IMR-90 (cell line): ENCODE results near the gene CD300LG. TPM values are rescaled to one million over a fixed set of nuclear protein-coding genes. Genes with fewer than 3 reads are reported as not detected.
A peak's percentile ranks its signal among the peaks of the same experiment; 100 is the strongest.

Source experiments
- ATAC-seq: fragments of 200-7000 bp; cut with Tn5 transposase; 2 replicates; pipeline ENCODE4 v1.9.1; 2020; ENCODE audit warnings: low read depth, mild to moderate bottlenecking, moderate library complexity
- BruUV-seq: library from RNA; stranded (reverse); fragments of 400-500 nt; replicated peaks from 2 replicates; lab custom pipeline; 2021; lab: Mats Ljungman, UMichigan
- CTCF ChIA-PET: fragments of 300-600 bp; formaldehyde crosslinking; extraction: SDS; loops from one replicate; lab custom pipeline; 2021; ENCODE audit warnings: antibody characterized with exemption; lab: Yijun Ruan, JAX
- POLR2A ChIA-PET: fragments of 300-600 bp; sonication (Branson Sonifier 250); formaldehyde crosslinking; loops from one replicate; lab custom pipeline; 2022; ENCODE audit warnings: antibody characterized with exemption; ENCODE audit not compliant: unreplicated experiment; lab: Charles Lee
- DNase-seq: peaks from one replicate; pipeline ENCODE4 v3.0.0; 2013
- H2AFZ ChIP-seq: replicated peaks from 2 replicates; pipeline ENCODE3; 2013; ENCODE audit warnings: low read length, mild to moderate bottlenecking; ENCODE audit not compliant: poor library complexity
- H2AK5ac ChIP-seq: 2 replicates; pipeline ENCODE4 v1.6.1; 2013; ENCODE audit warnings: low read depth, low read length, inconsistent platforms
- H2AK9ac ChIP-seq: replicated peaks from 2 replicates; pipeline ENCODE3; 2013; ENCODE audit warnings: mild to moderate bottlenecking, low read depth, low read length, moderate library complexity; ENCODE audit not compliant: poor library complexity
- H2BK120ac ChIP-seq: 2 replicates; pipeline ENCODE4 v1.6.1; 2013; ENCODE audit warnings: low read depth, low read length, inconsistent platforms
- H2BK15ac ChIP-seq: 3 replicates; pipeline ENCODE4 v1.6.1; 2013; ENCODE audit warnings: low read depth, low read length, inconsistent platforms
- H2BK20ac ChIP-seq: 2 replicates; pipeline ENCODE4 v1.6.1; 2013; ENCODE audit warnings: low read depth, mild to moderate bottlenecking, inconsistent platforms, low read length, moderate library complexity
- H2BK5ac ChIP-seq: 2 replicates; pipeline ENCODE4 v1.6.1; 2013; ENCODE audit warnings: mild to moderate bottlenecking, low read depth, low read length, inconsistent platforms; ENCODE audit not compliant: poor library complexity, severe bottlenecking
- H3K14ac ChIP-seq: replicated peaks from 2 replicates; pipeline ENCODE4 v1.6.1; 2013; ENCODE audit warnings: low read depth, low read length, inconsistent platforms
- H3K18ac ChIP-seq: 2 replicates; pipeline ENCODE4 v1.6.1; 2013; ENCODE audit warnings: low read depth, low read length, control low read depth
- H3K23ac ChIP-seq: 2 replicates; pipeline ENCODE4 v1.6.1; 2013; ENCODE audit warnings: low read depth, low read length, inconsistent platforms
- H3K27ac ChIP-seq: 2 replicates; pipeline ENCODE4 v1.5.1; 2013; ENCODE audit warnings: mild to moderate bottlenecking, control low read depth, low read length; ENCODE audit not compliant: insufficient read depth
- H3K27me3 ChIP-seq: 2 replicates; pipeline ENCODE4 v1.6.1; 2013; ENCODE audit warnings: low read length; ENCODE audit not compliant: control insufficient read depth, insufficient read depth
- H3K36me3 ChIP-seq: 2 replicates; pipeline ENCODE4 v1.6.1; 2013; ENCODE audit warnings: low read length, mixed read lengths; ENCODE audit not compliant: control insufficient read depth, insufficient read depth
- H3K4ac ChIP-seq: 2 replicates; pipeline ENCODE4 v1.6.1; 2013; ENCODE audit warnings: low read depth, low read length, inconsistent platforms
- H3K4me1 ChIP-seq: 2 replicates; pipeline ENCODE4 v1.6.1; 2013; ENCODE audit warnings: low read length, mixed read lengths; ENCODE audit not compliant: control insufficient read depth, insufficient read depth
- H3K4me2 ChIP-seq: 2 replicates; pipeline ENCODE4 v1.6.1; 2013; ENCODE audit warnings: low read depth, mild to moderate bottlenecking, control low read depth, low read length, moderate library complexity
- H3K4me3 ChIP-seq: 2 replicates; pipeline ENCODE4 v1.5.1; 2013; ENCODE audit warnings: low read depth, mild to moderate bottlenecking, control low read depth, low read length, moderate library complexity; ENCODE audit not compliant: insufficient read depth
- H3K56ac ChIP-seq: 2 replicates; pipeline ENCODE4 v1.6.1; 2013; ENCODE audit warnings: low read length, inconsistent platforms; ENCODE audit not compliant: insufficient read depth; ENCODE audit errors: extremely low read depth
- H3K79me1 ChIP-seq, 2 experiments: 2 replicates each; pipeline ENCODE4 v1.6.1; 2013; ENCODE audit warnings: low read length in 2 of 2, inconsistent platforms in 1 of 2, low read depth in 1 of 2
- H3K9ac ChIP-seq: 2 replicates; pipeline ENCODE4 v1.6.1; 2013; ENCODE audit warnings: low read depth, low read length, control low read depth
- H3K9me1 ChIP-seq: 2 replicates; pipeline ENCODE4 v1.6.1; 2013; ENCODE audit warnings: low read length, inconsistent platforms; ENCODE audit not compliant: insufficient read depth
- H3K9me3 ChIP-seq: 2 replicates; pipeline ENCODE4 v1.6.1; 2013; ENCODE audit warnings: low read length; ENCODE audit not compliant: control insufficient read depth, insufficient read depth
- H4K20me1 ChIP-seq: 2 replicates; pipeline ENCODE4 v1.6.1; 2013; ENCODE audit warnings: low read length, inconsistent platforms; ENCODE audit not compliant: insufficient read depth
- H4K5ac ChIP-seq: 2 replicates; pipeline ENCODE4 v1.6.1; 2013; ENCODE audit warnings: mild to moderate bottlenecking, low read depth, low read length, control low read depth
- H4K8ac ChIP-seq, 2 experiments: 2 replicates each; pipeline ENCODE4 v1.6.1; 2013; ENCODE audit warnings: low read depth in 2 of 2, low read length in 2 of 2, control low read depth in 1 of 2, inconsistent platforms in 1 of 2
- H4K91ac ChIP-seq: 2 replicates; pipeline ENCODE4 v1.6.1; 2013; ENCODE audit warnings: low read depth, low read length, inconsistent platforms; ENCODE audit not compliant: insufficient read depth
- CEBPB ChIP-seq: IDR thresholded peaks from 2 replicates; pipeline ENCODE4 v1.6.1; 2012; ENCODE audit warnings: low read depth, low read length, improper control_type of control experiment
- CHD1 ChIP-seq: IDR thresholded peaks from 2 replicates; pipeline ENCODE4 v1.6.1; 2012; ENCODE audit warnings: low read depth, low read length, improper control_type of control experiment
- FOS ChIP-seq: fragments of 150-350 bp; IDR thresholded peaks from 2 replicates; pipeline ENCODE4 v1.6.1; 2016; ENCODE audit warnings: low read depth, low read length
- MAFK ChIP-seq: IDR thresholded peaks from 2 replicates; pipeline ENCODE4 v1.6.1; 2012; ENCODE audit warnings: low read depth, low read length, improper control_type of control experiment
- MAZ ChIP-seq: IDR thresholded peaks from 2 replicates; pipeline ENCODE4 v1.6.1; 2012; ENCODE audit warnings: low read depth, mild to moderate bottlenecking, low read length, improper control_type of control experiment, moderate library complexity, borderline replicate concordance
- MXI1 ChIP-seq: IDR thresholded peaks from 2 replicates; pipeline ENCODE4 v1.6.1; 2012; ENCODE audit warnings: low read depth, mild to moderate bottlenecking, low read length, moderate library complexity, borderline replicate concordance
- NFE2L2 ChIP-seq: fragments of 150-350 bp; IDR thresholded peaks from 2 replicates; pipeline ENCODE4 v1.6.1; 2016; ENCODE audit warnings: low read depth, mild to moderate bottlenecking, low read length
- RAD21 ChIP-seq: IDR thresholded peaks from 2 replicates; pipeline ENCODE4 v1.6.1; 2012; ENCODE audit warnings: low read length, improper control_type of control experiment
- RCOR1 ChIP-seq: IDR thresholded peaks from 2 replicates; pipeline ENCODE4 v1.6.1; 2012; ENCODE audit warnings: mild to moderate bottlenecking, low read length, improper control_type of control experiment; ENCODE audit not compliant: insufficient replicate concordance
- RFX5 ChIP-seq: IDR thresholded peaks from 2 replicates; pipeline ENCODE4 v1.8.0; 2012; ENCODE audit warnings: low read depth, mild to moderate bottlenecking, low read length, moderate library complexity
- SMC3 ChIP-seq: fragments of 150-350 bp; IDR thresholded peaks from 2 replicates; pipeline ENCODE4 v1.6.1; 2016; ENCODE audit warnings: low read depth, mild to moderate bottlenecking, antibody characterized with exemption, low read length, moderate library complexity
- WGBS, 2 experiments: methylation state at CpG; one replicate each; pipeline versions ENCODE4 v1.1.5 to v1.1.7; 2013; ENCODE audit warnings: missing lambda C conversion rate in 2 of 2; ENCODE audit not compliant: insufficient read length in 1 of 2; ENCODE audit errors: extremely low coverage in 2 of 2; 5-methylcytosine and 5-hydroxymethylcytosine counted together
- dilution Hi-C: fragments of 300-500 bp; cut with HindIII; formaldehyde crosslinking; loops from one replicate; pipeline ENCODE4 v1.14.3; 2018; ENCODE audit warnings: low sequenced_read_pairs; ENCODE audit not compliant: unreplicated experiment
- in situ Hi-C: fragments of 300-500 bp; cut with MboI; formaldehyde crosslinking; loops from 3 replicates; pipeline ENCODE4 v1.14.3; 2019; ENCODE audit warnings: low sequenced_read_pairs, inconsistent platforms, mixed read lengths
- intact Hi-C: fragments of 100-400 bp; cut with micrococcal nuclease; formaldehyde crosslinking; loops from 2 replicates; pipeline ENCODE4 v1.10.0; 2022
- polyA plus RNA-seq, 3 experiments: library from polyadenylated mRNA; depleted of rRNA; stranded (reverse); fragments of >200 nt; gene quantifications; 2 replicates each; pipeline ENCODE4 v1.2.3, GENCODE V29; 2012; ENCODE audit warnings: low replicate concordance in 1 of 3
- total RNA-seq: library from RNA; depleted of rRNA; stranded (reverse); fragments of >200 nt; gene quantifications from 2 replicates; pipeline ENCODE4 v1.2.3, GENCODE V29; 2012
- TF ChIP-seq, protein P1 (sequence below): conservative IDR thresholded peaks from 2 replicates; pipeline ENCODE4 v1.5.1; 2012; ENCODE audit warnings: mild to moderate bottlenecking, low read depth, low read length, improper control_type of control experiment

CD300LG gene
- total and polyA plus RNA-seq, 2 of the 4 experiments (the other 2 are of a cell fraction): not detected

DNA sequence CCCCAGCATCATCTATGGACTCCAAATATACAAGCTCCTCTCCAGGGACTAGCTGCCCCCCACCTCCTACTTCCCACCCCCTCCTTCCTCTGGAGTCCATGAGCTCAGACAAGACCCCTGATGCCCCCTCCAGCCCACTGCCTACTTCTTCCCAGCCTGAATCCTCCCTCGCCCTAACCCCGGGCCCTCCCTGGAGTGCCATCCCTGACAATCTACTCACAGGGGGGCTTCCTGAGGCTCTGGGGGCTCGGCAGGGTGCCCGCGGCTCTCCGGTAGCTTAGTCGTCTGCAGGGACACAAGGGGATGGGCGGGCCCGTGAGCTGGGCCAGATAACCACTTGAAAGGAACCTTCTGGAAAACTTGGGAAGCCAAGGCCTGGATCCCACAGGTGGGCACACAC is 29.1 kb upstream of the CD300LG start:
- POLR2A ChIA-PET: no interaction called here
- H2BK5ac ChIP-seq: no peak overlapping the region

More for the DNA sequence above, 29.1 kb upstream of the CD300LG start:
- no peak overlapping the region for H3K4ac ChIP-seq
- TF ChIP-seq MXI1 (no peak), CEBPB (no peak), MAFK (no peak), SMC3 (no peak), RFX5 (no peak), FOS (no peak), CHD1 (no peak), MAZ (no peak), RCOR1 (no peak), RAD21 (no peak), NFE2L2 (no peak)
- TF ChIP-seq, protein P1, sequence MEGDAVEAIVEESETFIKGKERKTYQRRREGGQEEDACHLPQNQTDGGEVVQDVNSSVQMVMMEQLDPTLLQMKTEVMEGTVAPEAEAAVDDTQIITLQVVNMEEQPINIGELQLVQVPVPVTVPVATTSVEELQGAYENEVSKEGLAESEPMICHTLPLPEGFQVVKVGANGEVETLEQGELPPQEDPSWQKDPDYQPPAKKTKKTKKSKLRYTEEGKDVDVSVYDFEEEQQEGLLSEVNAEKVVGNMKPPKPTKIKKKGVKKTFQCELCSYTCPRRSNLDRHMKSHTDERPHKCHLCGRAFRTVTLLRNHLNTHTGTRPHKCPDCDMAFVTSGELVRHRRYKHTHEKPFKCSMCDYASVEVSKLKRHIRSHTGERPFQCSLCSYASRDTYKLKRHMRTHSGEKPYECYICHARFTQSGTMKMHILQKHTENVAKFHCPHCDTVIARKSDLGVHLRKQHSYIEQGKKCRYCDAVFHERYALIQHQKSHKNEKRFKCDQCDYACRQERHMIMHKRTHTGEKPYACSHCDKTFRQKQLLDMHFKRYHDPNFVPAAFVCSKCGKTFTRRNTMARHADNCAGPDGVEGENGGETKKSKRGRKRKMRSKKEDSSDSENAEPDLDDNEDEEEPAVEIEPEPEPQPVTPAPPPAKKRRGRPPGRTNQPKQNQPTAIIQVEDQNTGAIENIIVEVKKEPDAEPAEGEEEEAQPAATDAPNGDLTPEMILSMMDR: no peak
- ATAC-seq (no peak), DNase-seq (no peak)
- H3K27ac ChIP-seq: no peak overlapping the region
- no peak overlapping the region for H3K4me3 ChIP-seq
- no peak overlapping the region for H2AK9ac ChIP-seq
- in situ Hi-C loops: no loop called here
- no peaks in the 10 kb centered on the region for H3K9me3 ChIP-seq
- H4K8ac ChIP-seq: no peak overlapping the region
- H3K23ac ChIP-seq: no peak overlapping the region
- intact Hi-C loops: no loop called here
- dilution Hi-C loops: no loop called here
- no peak overlapping the region for H2AK5ac ChIP-seq
- H3K18ac ChIP-seq: no peak overlapping the region
- no peak overlapping the region for H3K14ac ChIP-seq
- H3K4me1 ChIP-seq: peaks cover 6% of the 10 kb centered on the region
- BruUV-seq: no TSS peak
- H3K9ac ChIP-seq: no peak overlapping the region
- no peak overlapping the region for H3K56ac ChIP-seq
- H2BK15ac ChIP-seq: no peak overlapping the region
- 95% methylated on average over 3 of the region's 9 CpGs; no CpG with 5 or more reads in 1 of the 2 experiments for WGBS, 2 experiments
- peak overlapping the region; percentile 6 for H2AFZ ChIP-seq
- no peaks in the 10 kb centered on the region for H3K27me3 ChIP-seq
- H2BK20ac ChIP-seq: no peak overlapping the region
- CTCF ChIA-PET: no interaction called here
- no peak overlapping the region for H2BK120ac ChIP-seq
- no peak overlapping the region for H4K5ac ChIP-seq
- H3K4me2 ChIP-seq: no peak overlapping the region
- H3K79me1 ChIP-seq: peaks cover 3 to 8% of the 10 kb centered on the region in 2 experiments; a peak in 1 of 4 replicates
- no peak overlapping the region for H4K91ac ChIP-seq
- peaks cover 21% of the 10 kb centered on the region for H3K36me3 ChIP-seq
- H4K20me1 ChIP-seq: no peaks in the 10 kb centered on the region
- H3K9me1 ChIP-seq: peaks cover 11% of the 10 kb centered on the region; the same call in 1 of the 2 replicates
